ENCODE measurements around the gene SETD7.
A peak's percentile ranks its signal among the peaks of the same experiment; 100 is the strongest.
"Not testable (repeated sequence)": the region's sequence is repeated elsewhere in the genome, so short reads cannot be mapped to it uniquely, and the experiment has no call there.

SETD7 gene

DNA sequence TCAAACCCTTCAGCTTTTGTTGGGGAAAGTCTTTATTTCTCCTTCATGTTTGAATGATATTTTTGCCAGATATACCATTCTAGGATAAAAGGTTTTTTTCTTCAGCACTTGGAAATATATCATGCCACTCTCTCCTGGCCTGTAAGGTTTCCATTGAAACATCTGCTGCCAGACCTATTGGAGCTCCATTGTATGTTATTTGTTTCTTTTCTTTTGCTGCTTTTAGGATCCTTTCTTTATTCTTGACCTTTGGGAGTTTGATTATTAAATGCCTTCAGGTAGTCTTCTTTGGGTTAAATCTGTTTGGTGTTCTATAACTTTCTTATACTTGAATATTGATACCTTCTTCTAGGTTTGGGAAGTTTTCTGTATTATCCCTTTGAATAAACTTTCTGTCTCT, 87.3 kb downstream of the SETD7 start:
- peaks cover 20% of the 10 kb centered on the region for H3K4me1 Mint-ChIP-seq
- H3K36me3 Mint-ChIP-seq, result peaks cover 27% of the 10 kb centered on the region
- H3K27me3 Mint-ChIP-seq; H3K27ac Mint-ChIP-seq; DNase-seq (ENCODE audit: low spot score in 2 of 2); H3K9me3 Mint-ChIP-seq; ATAC-seq (ENCODE audit: low read depth); H3K4me3 Mint-ChIP-seq: not testable (repeated sequence)

DNA sequence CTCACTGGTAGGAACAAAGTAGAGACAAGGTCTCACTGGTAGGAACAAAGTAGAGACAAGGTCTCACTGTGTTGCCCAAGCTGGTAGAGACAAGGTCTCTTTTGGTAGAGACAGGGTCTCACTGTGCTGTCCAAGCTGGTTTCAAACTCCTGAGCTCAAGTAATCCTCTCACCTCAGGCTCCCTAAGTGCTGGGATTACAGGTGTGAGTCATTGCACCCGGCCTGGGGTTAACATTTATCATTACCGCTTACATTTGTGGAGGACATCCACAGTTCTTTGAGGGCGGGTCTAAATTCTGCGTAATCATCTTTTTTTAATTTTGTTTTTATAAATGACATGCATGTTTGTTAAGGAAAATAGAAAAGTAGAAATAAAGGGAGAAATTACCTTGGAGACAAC, 90.1 kb downstream of the SETD7 start:
- H3K4me3 Mint-ChIP-seq, result no peak overlapping the region
- no peak overlapping the region for H3K27ac Mint-ChIP-seq
- DNase-seq (ENCODE audit: low spot score in 2 of 2), result no peak
- H3K36me3 Mint-ChIP-seq, result peaks cover 16% of the 10 kb centered on the region
- no peak for ATAC-seq (ENCODE audit: low read depth)
- H3K9me3 Mint-ChIP-seq, result peaks cover 4% of the 10 kb centered on the region
- H3K27me3 Mint-ChIP-seq, result no peaks in the 10 kb centered on the region
- peaks cover 13% of the 10 kb centered on the region for H3K4me1 Mint-ChIP-seq

DNA sequence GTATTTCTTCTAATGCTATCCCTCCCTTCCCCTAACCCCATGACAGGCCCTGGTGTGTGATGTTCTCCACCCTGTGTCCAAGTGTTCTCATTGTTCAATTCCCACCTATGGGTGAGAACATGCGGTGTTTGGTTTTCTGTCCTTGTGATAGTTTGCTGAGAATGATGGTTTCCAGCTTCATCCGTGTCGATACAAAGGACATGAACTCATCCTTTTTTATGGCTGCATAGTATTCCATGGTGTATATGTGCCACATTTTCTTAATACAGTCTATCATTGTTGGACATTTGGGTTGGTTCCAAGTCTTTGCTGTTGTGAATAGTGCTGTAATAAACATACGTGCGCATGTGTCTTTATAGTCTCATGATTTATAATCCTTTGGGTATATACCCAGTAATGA, 91.5 kb downstream of the SETD7 start:
- not testable (repeated sequence) for H3K4me3 Mint-ChIP-seq; H3K27me3 Mint-ChIP-seq; ATAC-seq (ENCODE audit: low read depth); H3K4me1 Mint-ChIP-seq; H3K27ac Mint-ChIP-seq; DNase-seq (ENCODE audit: low spot score in 2 of 2); H3K9me3 Mint-ChIP-seq
- H3K36me3 Mint-ChIP-seq, result peaks cover 21% of the 10 kb centered on the region

DNA sequence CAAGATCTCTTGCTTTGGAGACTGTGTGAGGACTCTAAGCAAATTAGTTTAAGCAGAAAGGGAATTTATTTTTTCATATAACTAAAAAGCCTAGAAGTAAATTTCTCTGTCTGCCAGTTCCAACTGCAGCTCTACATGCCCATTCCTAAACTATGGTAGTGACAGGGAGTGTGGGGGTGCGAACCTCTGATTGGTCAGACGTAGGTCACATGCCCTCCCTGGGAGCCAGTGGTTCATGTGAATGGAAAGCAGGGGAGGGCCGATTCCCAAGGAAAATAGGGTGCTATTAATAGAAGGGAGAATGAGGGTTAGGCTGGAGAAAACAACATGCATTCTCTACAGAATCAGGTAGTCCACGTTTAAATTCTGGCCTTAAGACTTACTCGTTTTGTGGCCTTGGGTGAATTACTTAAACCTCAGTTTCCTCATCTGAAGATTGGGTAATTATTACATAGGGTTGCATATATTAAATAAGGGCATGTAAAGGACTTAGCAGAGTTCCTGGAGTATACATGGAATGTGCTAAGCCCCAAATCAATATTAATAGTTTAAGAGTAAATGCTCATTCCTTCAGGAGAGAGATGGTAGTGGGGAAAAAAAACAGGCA, 94.9 kb downstream of the SETD7 start:
- H3K4me1 Mint-ChIP-seq, result peaks cover 32% of the 10 kb centered on the region
- ATAC-seq (ENCODE audit: low read depth), result no peak

DNA sequence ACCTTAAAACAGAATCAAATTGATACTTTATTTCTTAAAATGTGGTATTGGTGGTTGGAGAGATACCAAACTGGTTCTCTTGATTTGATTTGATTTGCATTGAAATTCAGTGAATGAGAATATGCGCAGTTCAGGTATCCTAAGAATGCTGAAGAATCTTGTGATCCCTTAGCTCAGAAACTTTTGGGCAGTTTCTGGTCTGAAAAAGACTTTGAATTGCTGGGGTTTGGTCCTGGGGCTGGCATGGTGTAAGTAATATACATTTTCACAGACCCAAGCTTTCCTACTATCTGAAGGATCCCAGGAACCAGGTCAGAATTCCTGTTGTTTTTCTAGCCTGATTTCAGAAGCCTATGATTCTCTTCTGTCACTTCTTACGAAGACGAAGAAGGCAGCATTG, 95.5 kb downstream of the SETD7 start:
- DNase-seq (ENCODE audit: low spot score in 2 of 2) (no peak), ATAC-seq (ENCODE audit: low read depth) (no peak)
- no peaks in the 10 kb centered on the region for H3K27me3 Mint-ChIP-seq
- no peak overlapping the region for H3K27ac Mint-ChIP-seq
- peaks cover 35% of the 10 kb centered on the region for H3K4me1 Mint-ChIP-seq
- H3K4me3 Mint-ChIP-seq, result no peak overlapping the region
- peaks cover 18% of the 10 kb centered on the region for H3K36me3 Mint-ChIP-seq
- H3K9me3 Mint-ChIP-seq, result no peaks in the 10 kb centered on the region

More for the DNA sequence above, 94.9 kb downstream of the SETD7 start:
- Mint-ChIP-seq H3K4me3 (no peak overlapping the region), H3K9me3 (no peaks in the 10 kb centered on the region), H3K27me3 (no peaks in the 10 kb centered on the region), H3K27ac (no peak overlapping the region), H3K36me3 (peaks cover 18% of the 10 kb centered on the region)
- no peak for DNase-seq (ENCODE audit: low spot score in 2 of 2)

- no peaks in the 10 kb centered on the region for H3K9me3 Mint-ChIP-seq
- no peak overlapping the region for H3K4me3 Mint-ChIP-seq
- no peak overlapping the region for H3K27ac Mint-ChIP-seq
- ATAC-seq (ENCODE audit: low read depth) (no peak), DNase-seq (ENCODE audit: low spot score in 2 of 2) (no peak)
- H3K36me3 Mint-ChIP-seq, result peaks cover 18% of the 10 kb centered on the region
- H3K27me3 Mint-ChIP-seq, result no peaks in the 10 kb centered on the region
- peaks cover 48% of the 10 kb centered on the region for H3K4me1 Mint-ChIP-seq
These were observed 97.0 kb downstream of the SETD7 start for GRCh38 chr4:139458999-139459398.

- DNase-seq (ENCODE audit: low spot score in 2 of 2) (no peak), ATAC-seq (ENCODE audit: low read depth) (no peak)
- Mint-ChIP-seq H3K4me1 (peaks cover 48% of the 10 kb centered on the region), H3K9me3 (no peaks in the 10 kb centered on the region), H3K4me3 (no peak overlapping the region), H3K36me3 (peaks cover 18% of the 10 kb centered on the region), H3K27me3 (no peaks in the 10 kb centered on the region), H3K27ac (no peak overlapping the region)
These were observed 97.5 kb downstream of the SETD7 start for GRCh38 chr4:139458543-139458942.

DNA sequence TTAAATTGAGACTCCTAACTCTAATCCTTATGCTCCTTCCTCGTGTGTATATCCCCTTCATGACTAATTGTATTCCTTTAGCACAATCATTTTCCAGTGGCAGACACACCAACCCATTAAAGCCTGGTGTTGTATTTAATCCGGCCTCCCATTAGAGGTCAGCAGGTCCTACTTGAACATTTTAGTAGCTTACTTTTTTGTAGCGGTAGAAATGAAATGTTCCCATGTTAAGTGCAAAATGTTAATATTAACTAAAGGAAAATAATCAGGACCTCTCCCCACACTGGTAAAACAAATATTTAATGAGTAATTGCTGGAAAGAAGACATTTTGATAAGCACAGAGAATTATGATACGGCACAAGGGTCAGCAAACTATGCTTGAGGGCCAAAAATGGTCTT, 98.7 kb downstream of the SETD7 start:
- DNase-seq (ENCODE audit: low spot score in 2 of 2) (no peak), ATAC-seq (ENCODE audit: low read depth) (no peak)

DNA sequence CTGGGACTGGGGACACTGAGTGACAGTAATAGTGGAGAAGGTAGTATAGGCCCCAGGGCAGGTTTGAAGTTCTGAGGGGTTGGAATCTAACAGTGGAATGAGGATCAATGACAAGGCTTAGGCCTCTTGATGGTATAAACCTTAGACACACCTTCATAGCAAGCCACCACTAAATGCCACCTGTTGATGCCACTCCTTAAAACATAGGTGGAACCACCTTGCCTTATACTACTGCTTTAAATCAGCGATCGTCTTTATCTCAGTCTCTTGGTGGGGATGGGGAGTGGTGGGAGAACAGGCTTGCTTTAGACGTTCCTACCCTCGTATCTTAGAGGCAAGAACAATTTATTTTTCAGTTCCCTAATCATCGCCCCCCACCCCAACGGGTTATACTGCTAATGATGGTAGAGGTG, 100.9 kb downstream of the SETD7 start:
- ATAC-seq (ENCODE audit: low read depth), result no peak
- Mint-ChIP-seq H3K27me3 (no peaks in the 10 kb centered on the region), H3K4me3 (peak overlapping the region; percentile 97), H3K9me3 (no peaks in the 10 kb centered on the region), H3K27ac (peak overlapping the region; percentile 99), H3K36me3 (peaks cover 14% of the 10 kb centered on the region), H3K4me1 (peaks cover 50% of the 10 kb centered on the region)
- DNase-seq (ENCODE audit: low spot score in 2 of 2), result no peak

More for the DNA sequence above, 98.7 kb downstream of the SETD7 start:
- no peak overlapping the region for H3K4me3 Mint-ChIP-seq
- no peaks in the 10 kb centered on the region for H3K27me3 Mint-ChIP-seq
- peaks cover 52% of the 10 kb centered on the region for H3K4me1 Mint-ChIP-seq
- peak overlapping the region; percentile 45 for H3K27ac Mint-ChIP-seq
- H3K36me3 Mint-ChIP-seq, result peaks cover 18% of the 10 kb centered on the region
- no peaks in the 10 kb centered on the region for H3K9me3 Mint-ChIP-seq

DNA sequence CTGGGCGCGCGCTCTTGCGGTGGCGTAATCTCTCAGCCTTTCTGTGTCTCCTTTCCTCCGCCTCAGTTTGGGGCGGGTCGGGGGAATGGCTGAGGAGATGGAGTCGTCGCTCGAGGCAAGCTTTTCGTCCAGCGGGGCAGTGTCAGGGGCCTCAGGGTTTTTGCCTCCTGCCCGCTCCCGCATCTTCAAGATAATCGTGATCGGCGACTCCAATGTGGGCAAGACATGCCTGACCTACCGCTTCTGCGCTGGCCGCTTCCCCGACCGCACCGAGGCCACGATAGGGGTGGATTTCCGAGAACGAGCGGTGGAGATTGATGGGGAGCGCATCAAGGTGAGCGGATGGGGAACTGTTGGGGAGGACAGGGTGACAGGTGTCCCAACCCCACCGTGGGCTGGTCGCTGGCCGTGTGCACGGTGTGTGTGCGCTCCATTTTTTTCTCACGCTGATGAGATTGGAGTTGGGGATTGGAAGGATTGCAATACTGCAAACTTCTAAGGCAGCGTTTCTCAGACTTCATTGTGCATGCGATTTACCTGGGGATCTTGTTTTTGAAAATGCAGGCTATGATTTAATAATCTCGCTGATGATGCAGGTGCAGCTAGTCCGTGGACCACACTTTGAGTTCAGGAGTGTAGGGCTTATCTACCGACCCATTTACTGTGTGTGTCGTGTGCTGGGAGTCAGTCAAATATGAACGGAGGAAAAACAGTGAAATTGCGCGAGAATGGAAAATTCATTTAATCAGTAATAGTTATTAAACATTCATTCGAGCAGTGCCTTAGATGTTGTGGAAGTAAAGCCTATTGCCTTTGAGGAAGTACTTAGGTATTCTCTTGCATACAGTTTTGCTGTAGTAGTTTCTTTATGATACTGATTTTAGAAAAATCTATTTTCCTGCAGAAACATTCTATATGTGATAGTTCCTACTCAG, 101.6 kb downstream of the SETD7 start, which contains the start of gene RAB33B:
TSS of gene RAB33B (plus strand) at position 11 of the 935 bp plus-strand sequence. CDS start at position 86, 75 bp downstream.
- peak in 1 of 2 donors; percentile 7 for DNase-seq (ENCODE audit: low spot score in 2 of 2)
- H3K4me1 Mint-ChIP-seq, result peaks cover 45% of the 10 kb centered on the region
- ATAC-seq (ENCODE audit: low read depth), result no peak
- H3K27me3 Mint-ChIP-seq, result no peaks in the 10 kb centered on the region
- H3K27ac Mint-ChIP-seq, result peak within 1 kb of the TSS; percentile 99
- H3K9me3 Mint-ChIP-seq, result no peaks in the 10 kb centered on the region
- peaks cover 9% of the 10 kb centered on the region for H3K36me3 Mint-ChIP-seq
- peak within 1 kb of the TSS; percentile 97 for H3K4me3 Mint-ChIP-seq

GRCh38 chr4:139453371-139454110, 102.5 kb downstream of the SETD7 start:
- peak; percentile 95 to 97 for DNase-seq (ENCODE audit: low spot score in 2 of 2)
- Mint-ChIP-seq H3K27ac (peak overlapping the region; percentile 99), H3K27me3 (no peaks in the 10 kb centered on the region), H3K4me3 (peak overlapping the region; percentile 97), H3K36me3 (peaks cover 11% of the 10 kb centered on the region), H3K4me1 (peaks cover 40% of the 10 kb centered on the region), H3K9me3 (no peaks in the 10 kb centered on the region)
- peak; percentile 81 for ATAC-seq (ENCODE audit: low read depth)

DNA sequence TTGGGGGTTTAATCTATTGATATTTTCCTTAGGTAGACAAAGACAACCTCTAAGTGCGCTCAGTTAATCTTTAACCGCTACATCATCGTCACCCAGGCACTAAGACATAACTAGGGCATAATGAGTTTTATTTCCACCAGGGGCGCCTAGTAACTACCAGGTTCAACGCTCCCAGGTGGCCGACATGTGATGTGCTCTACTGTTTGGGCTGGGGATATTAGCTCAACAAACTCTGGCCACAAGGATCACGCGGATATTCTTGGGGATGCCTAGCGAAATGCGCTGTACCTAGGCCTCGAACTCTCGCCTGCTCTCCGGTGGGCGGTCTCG, 103.0 kb downstream of the SETD7 start:
- Mint-ChIP-seq H3K4me1 (peaks cover 34% of the 10 kb centered on the region), H3K27me3 (no peaks in the 10 kb centered on the region), H3K27ac (peak overlapping the region; percentile 99), H3K36me3 (peaks cover 7% of the 10 kb centered on the region), H3K4me3 (peak overlapping the region; percentile 97), H3K9me3 (no peaks in the 10 kb centered on the region)
- peak in 1 of 2 donors; percentile 81 for DNase-seq (ENCODE audit: low spot score in 2 of 2)
- ATAC-seq (ENCODE audit: low read depth), result peak; percentile 54

- DNase-seq (ENCODE audit: low spot score in 2 of 2) (no peak), ATAC-seq (ENCODE audit: low read depth) (no peak)
- Mint-ChIP-seq H3K27me3 (no peaks in the 10 kb centered on the region), H3K9me3 (no peaks in the 10 kb centered on the region), H3K4me1 (peaks cover 29% of the 10 kb centered on the region), H3K4me3 (no peak overlapping the region), H3K36me3 (peaks cover 5% of the 10 kb centered on the region), H3K27ac (peak overlapping the region; percentile 99)
These were observed 104.0 kb downstream of the SETD7 start for GRCh38 chr4:139451997-139452396.

GRCh38 chr4:139450586-139450985, 105.4 kb downstream of the SETD7 start:
- H3K27ac Mint-ChIP-seq, result no peak overlapping the region
- H3K9me3 Mint-ChIP-seq, result no peaks in the 10 kb centered on the region
- H3K27me3 Mint-ChIP-seq, result no peaks in the 10 kb centered on the region
- peaks cover 6% of the 10 kb centered on the region for H3K36me3 Mint-ChIP-seq
- H3K4me1 Mint-ChIP-seq, result peaks cover 21% of the 10 kb centered on the region
- no peak for ATAC-seq (ENCODE audit: low read depth)
- no peak overlapping the region for H3K4me3 Mint-ChIP-seq
- DNase-seq (ENCODE audit: low spot score in 2 of 2), result no peak
